MCF 10A (cell line): ENCODE measurements around the gene GSG1. TPM values are rescaled to one million over a fixed set of nuclear protein-coding genes. Genes with fewer than 3 reads are reported as not detected.

ENCODE experiments used
- BruUV-seq: library from RNA; stranded (reverse); fragments of 400-500 nt; replicated peaks from 2 replicates; lab custom pipeline; 2021; lab: Mats Ljungman, UMichigan
- CTCF ChIA-PET: fragments of 300-600 bp; sonication (Branson Sonifier 250); formaldehyde crosslinking; extraction: SDS; loops from one replicate; lab custom pipeline; 2021; ENCODE audit warnings: antibody characterized with exemption, inconsistent platforms; lab: Yijun Ruan, JAX
- POLR2A ChIA-PET: fragments of 300-600, 350-650 bp; sonication (Branson Sonifier 250); formaldehyde crosslinking; extraction: SDS; loops from one replicate; lab custom pipeline; 2020; ENCODE audit warnings: antibody characterized with exemption, inconsistent platforms; lab: Yijun Ruan, JAX
- DNase-seq: peaks from one replicate; pipeline ENCODE4 v3.0.0-alpha.2; 2018; ENCODE audit not compliant: unreplicated experiment
- H3K27ac Mint-ChIP-seq: one replicate; pipeline ENCODE4 v1.8.0; 2022; ENCODE audit warnings: mild to moderate bottlenecking, low read depth, mixed read lengths; ENCODE audit not compliant: unreplicated experiment
- H3K27me3 Mint-ChIP-seq: one replicate; pipeline ENCODE4 v1.8.0; 2022; ENCODE audit warnings: mixed read lengths; ENCODE audit not compliant: insufficient read depth, unreplicated experiment
- H3K36me3 Mint-ChIP-seq: one replicate; pipeline ENCODE4 v1.8.0; 2022; ENCODE audit warnings: mild to moderate bottlenecking, moderate library complexity, mixed read lengths; ENCODE audit not compliant: insufficient read depth, unreplicated experiment
- H3K4me1 Mint-ChIP-seq: one replicate; pipeline ENCODE4 v1.8.0; 2022; ENCODE audit warnings: mixed read lengths; ENCODE audit not compliant: insufficient read depth, unreplicated experiment
- H3K4me3 Mint-ChIP-seq: one replicate; pipeline ENCODE4 v1.8.0; 2022; ENCODE audit warnings: mild to moderate bottlenecking, moderate library complexity, mixed read lengths; ENCODE audit not compliant: unreplicated experiment
- H3K9me3 Mint-ChIP-seq: one replicate; pipeline ENCODE4 v1.8.0; 2022; ENCODE audit warnings: mixed read lengths; ENCODE audit not compliant: unreplicated experiment
- CTCF ChIP-seq: fragments of 200-600 bp; IDR thresholded peaks from one replicate; pipeline ENCODE4 v1.8.0; 2022; ENCODE audit warnings: antibody characterized with exemption, mild to moderate bottlenecking; ENCODE audit not compliant: unreplicated experiment
- intact Hi-C: fragments of 100-400 bp; cut with micrococcal nuclease; formaldehyde crosslinking; loops from 2 replicates; pipeline ENCODE4 v1.14.1; 2022
- total RNA-seq: library from RNA; stranded (reverse); gene quantifications from 2 replicates; pipeline ENCODE4 v1.2.3, GENCODE V29; 2022

Gene GSG1
- total RNA-seq, 1 experiment from 2014 or later: not detected

- intact Hi-C loops: no loop called here
- ChIA-PET CTCF (interaction anchor here (1.0 to 4.4 kb wide), 2 partner anchors 122 to 278 kb away, joined by 3 to 13 read pairs; no protein-coding TSS in a partner anchor), POLR2A (no interaction called here)
- DNase-seq: no peak
- H3K9me3 Mint-ChIP-seq: no peaks in the 10 kb centered on the region
- H3K27me3 Mint-ChIP-seq: no peaks in the 10 kb centered on the region
- no peak overlapping the region for H3K27ac Mint-ChIP-seq
- no TSS peak for BruUV-seq
- no peak for TF ChIP-seq CTCF
- no peak overlapping the region for H3K4me3 Mint-ChIP-seq
- peaks cover 27% of the 10 kb centered on the region for H3K4me1 Mint-ChIP-seq
- peaks cover 13% of the 10 kb centered on the region for H3K36me3 Mint-ChIP-seq
Observed at GRCh38 chr12:13090054-13090453, 13.4 kb downstream of the GSG1 start.

GRCh38 chr12:13088496-13088895, 15.0 kb downstream of the GSG1 start:
- Mint-ChIP-seq H3K4me1 (peaks cover 11% of the 10 kb centered on the region), H3K27ac (no peak overlapping the region), H3K36me3 (peaks cover 20% of the 10 kb centered on the region), H3K9me3 (no peaks in the 10 kb centered on the region), H3K27me3 (no peaks in the 10 kb centered on the region), H3K4me3 (no peak overlapping the region)
- no peak for TF ChIP-seq CTCF
- BruUV-seq: no TSS peak
- ChIA-PET CTCF (interaction anchor here (0.6 to 4.4 kb wide), 3 partner anchors 19 to 123 kb away, joined by 3 to 13 read pairs (median 4); no protein-coding TSS in a partner anchor), POLR2A (interaction anchor here (0.7 to 0.9 kb wide), 2 partner anchors 10 to 1429 kb away, joined by 3 to 4 read pairs; no protein-coding TSS in a partner anchor)
- intact Hi-C loops: no loop called here
- DNase-seq: no peak

- ChIA-PET POLR2A (interaction anchor here (0.7 to 1.7 kb wide), 2 partner anchors 14 to 1430 kb away, joined by 3 to 5 read pairs; no protein-coding TSS in a partner anchor), CTCF (interaction anchor here (0.6 to 4.4 kb wide), 3 partner anchors 8 to 299 kb away, joined by 3 to 13 read pairs (median 3); no protein-coding TSS in a partner anchor)
- no TSS peak for BruUV-seq
- Mint-ChIP-seq H3K9me3 (no peaks in the 10 kb centered on the region), H3K27ac (no peak overlapping the region), H3K27me3 (no peaks in the 10 kb centered on the region), H3K4me1 (peaks cover 7% of the 10 kb centered on the region), H3K4me3 (no peak overlapping the region), H3K36me3 (peaks cover 14% of the 10 kb centered on the region)
- no peak for DNase-seq
- intact Hi-C loops: no loop called here
- TF ChIP-seq CTCF: no peak
Observed at GRCh38 chr12:13087766-13088165, 15.7 kb downstream of the GSG1 start.

- DNase-seq: no peak
- Mint-ChIP-seq H3K4me1 (peaks cover 7% of the 10 kb centered on the region), H3K4me3 (no peak overlapping the region), H3K9me3 (no peaks in the 10 kb centered on the region), H3K36me3 (peaks cover 14% of the 10 kb centered on the region), H3K27me3 (no peaks in the 10 kb centered on the region), H3K27ac (no peak overlapping the region)
- no TSS peak for BruUV-seq
- TF ChIP-seq CTCF: no peak
- ChIA-PET POLR2A (interaction anchor here (1.4 to 2.1 kb wide), 3 partner anchors 12 to 126 kb away, joined by 4 to 6 read pairs (median 5); no protein-coding TSS in a partner anchor), CTCF (interaction anchor here (0.9 to 2.1 kb wide), 3 partner anchors 10 to 125 kb away, joined by 3 to 10 read pairs (median 4); no protein-coding TSS in a partner anchor)
- intact Hi-C loops: no loop called here
Observed at GRCh38 chr12:13085968-13086686, 17.3 kb downstream of the GSG1 start.
